Ishikawa (cell line): ENCODE results near the gene IDH3A.
A peak's percentile ranks its signal among the peaks of the same experiment; 100 is the strongest.

Source experiments
- CEBPB ChIP-seq: IDR thresholded peaks from 2 replicates; pipeline ENCODE4 v1.6.1; 2012
- CREB1 ChIP-seq: IDR thresholded peaks from 2 replicates; pipeline ENCODE4 v1.6.1; 2012; ENCODE audit warnings: low read depth
- EGR1 ChIP-seq: IDR thresholded peaks from 2 replicates; pipeline ENCODE4 v1.6.1; 2012
- EP300 ChIP-seq: IDR thresholded peaks from 2 replicates; pipeline ENCODE4 v1.6.1; 2012; ENCODE audit warnings: borderline replicate concordance
- FOXM1 ChIP-seq: IDR thresholded peaks from 2 replicates; pipeline ENCODE4 v1.6.1; 2012; ENCODE audit warnings: low read depth, borderline replicate concordance
- MAX ChIP-seq: IDR thresholded peaks from 2 replicates; pipeline ENCODE4 v1.6.1; 2012
- NFIC ChIP-seq: IDR thresholded peaks from 2 replicates; pipeline ENCODE4 v1.6.1; 2012
- RAD21 ChIP-seq: IDR thresholded peaks from 2 replicates; pipeline ENCODE4 v1.6.1; 2012; ENCODE audit warnings: low read depth
- TAF1 ChIP-seq: IDR thresholded peaks from 2 replicates; pipeline ENCODE4 v1.6.1; 2012; ENCODE audit warnings: low read depth, mild to moderate bottlenecking
- TCF12 ChIP-seq: IDR thresholded peaks from 2 replicates; pipeline ENCODE4 v1.6.1; 2012; ENCODE audit warnings: low read depth
- TEAD4 ChIP-seq: IDR thresholded peaks from 2 replicates; pipeline ENCODE4 v1.6.1; 2012
- YY1 ChIP-seq: IDR thresholded peaks from 2 replicates; pipeline ENCODE4 v1.6.1; 2012; ENCODE audit warnings: low read depth
- ZBTB7A ChIP-seq: IDR thresholded peaks from 2 replicates; pipeline ENCODE4 v1.6.1; 2012; ENCODE audit warnings: low read depth
- TF ChIP-seq, protein P1 (sequence below): IDR thresholded peaks from 2 replicates; pipeline ENCODE4 v1.6.1; 2012; ENCODE audit warnings: low read depth, mild to moderate bottlenecking
- TF ChIP-seq, protein P2 (sequence below): IDR thresholded peaks from 2 replicates; pipeline ENCODE4 v1.6.1; 2012

Gene IDH3A

GRCh38 chr15:78212546-78213424 lies 63.6 kb downstream of the IDH3A start:
- no peak for TF ChIP-seq RAD21
- peak; percentile 90 for TF ChIP-seq EP300
- TF ChIP-seq TEAD4, result peak; percentile 72
- no peak for TF ChIP-seq TAF1
- TF ChIP-seq YY1, result peak; percentile 72; the same call in 1 of the 2 replicates
- TF ChIP-seq TCF12, result peak; percentile 96
- TF ChIP-seq NFIC, result peak; percentile 95
- TF ChIP-seq, protein P1, sequence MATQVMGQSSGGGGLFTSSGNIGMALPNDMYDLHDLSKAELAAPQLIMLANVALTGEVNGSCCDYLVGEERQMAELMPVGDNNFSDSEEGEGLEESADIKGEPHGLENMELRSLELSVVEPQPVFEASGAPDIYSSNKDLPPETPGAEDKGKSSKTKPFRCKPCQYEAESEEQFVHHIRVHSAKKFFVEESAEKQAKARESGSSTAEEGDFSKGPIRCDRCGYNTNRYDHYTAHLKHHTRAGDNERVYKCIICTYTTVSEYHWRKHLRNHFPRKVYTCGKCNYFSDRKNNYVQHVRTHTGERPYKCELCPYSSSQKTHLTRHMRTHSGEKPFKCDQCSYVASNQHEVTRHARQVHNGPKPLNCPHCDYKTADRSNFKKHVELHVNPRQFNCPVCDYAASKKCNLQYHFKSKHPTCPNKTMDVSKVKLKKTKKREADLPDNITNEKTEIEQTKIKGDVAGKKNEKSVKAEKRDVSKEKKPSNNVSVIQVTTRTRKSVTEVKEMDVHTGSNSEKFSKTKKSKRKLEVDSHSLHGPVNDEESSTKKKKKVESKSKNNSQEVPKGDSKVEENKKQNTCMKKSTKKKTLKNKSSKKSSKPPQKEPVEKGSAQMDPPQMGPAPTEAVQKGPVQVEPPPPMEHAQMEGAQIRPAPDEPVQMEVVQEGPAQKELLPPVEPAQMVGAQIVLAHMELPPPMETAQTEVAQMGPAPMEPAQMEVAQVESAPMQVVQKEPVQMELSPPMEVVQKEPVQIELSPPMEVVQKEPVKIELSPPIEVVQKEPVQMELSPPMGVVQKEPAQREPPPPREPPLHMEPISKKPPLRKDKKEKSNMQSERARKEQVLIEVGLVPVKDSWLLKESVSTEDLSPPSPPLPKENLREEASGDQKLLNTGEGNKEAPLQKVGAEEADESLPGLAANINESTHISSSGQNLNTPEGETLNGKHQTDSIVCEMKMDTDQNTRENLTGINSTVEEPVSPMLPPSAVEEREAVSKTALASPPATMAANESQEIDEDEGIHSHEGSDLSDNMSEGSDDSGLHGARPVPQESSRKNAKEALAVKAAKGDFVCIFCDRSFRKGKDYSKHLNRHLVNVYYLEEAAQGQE, result 0 out of 2 replicates have a peak, but pooled peaks have one; percentile 9
- TF ChIP-seq EGR1, result no peak
- TF ChIP-seq CREB1, result no peak
- TF ChIP-seq, protein P2, sequence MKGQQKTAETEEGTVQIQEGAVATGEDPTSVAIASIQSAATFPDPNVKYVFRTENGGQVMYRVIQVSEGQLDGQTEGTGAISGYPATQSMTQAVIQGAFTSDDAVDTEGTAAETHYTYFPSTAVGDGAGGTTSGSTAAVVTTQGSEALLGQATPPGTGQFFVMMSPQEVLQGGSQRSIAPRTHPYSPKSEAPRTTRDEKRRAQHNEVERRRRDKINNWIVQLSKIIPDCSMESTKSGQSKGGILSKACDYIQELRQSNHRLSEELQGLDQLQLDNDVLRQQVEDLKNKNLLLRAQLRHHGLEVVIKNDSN, result peak; percentile 37; the same call in 1 of the 2 replicates
- peak; percentile 94 for TF ChIP-seq ZBTB7A
- peak; percentile 65; the same call in 1 of the 2 replicates for TF ChIP-seq FOXM1
- peak; percentile 47; the same call in 1 of the 2 replicates for TF ChIP-seq MAX
- TF ChIP-seq CEBPB, result peak; percentile 36; the same call in 1 of the 2 replicates

GRCh38 chr15:78213425-78213750 lies 64.2 kb downstream of the IDH3A start:
- TF ChIP-seq TAF1, result no peak
- no peak for TF ChIP-seq FOXM1
- TF ChIP-seq MAX, result no peak
- TF ChIP-seq EGR1, result no peak
- no peak for TF ChIP-seq YY1

GRCh38 chr15:78213956-78214355 lies 64.8 kb downstream of the IDH3A start:
- TF ChIP-seq TCF12 (no peak), EP300 (no peak), EGR1 (no peak)
- TF ChIP-seq, protein P2, result no peak

GRCh38 chr15:78216276-78217104 lies 67.3 kb downstream of the IDH3A start:
- TF ChIP-seq YY1 (no peak), TCF12 (peak; percentile 52; the same call in 1 of the 2 replicates), EP300 (peak; percentile 28; the same call in 1 of the 2 replicates), MAX (peak; percentile 28; the same call in 1 of the 2 replicates), CREB1 (no peak), TAF1 (no peak), TEAD4 (peak; percentile 21; the same call in 1 of the 2 replicates), EGR1 (no peak), CEBPB (no peak), NFIC (peak; percentile 89)
- TF ChIP-seq, protein P2, result no peak

DNA sequence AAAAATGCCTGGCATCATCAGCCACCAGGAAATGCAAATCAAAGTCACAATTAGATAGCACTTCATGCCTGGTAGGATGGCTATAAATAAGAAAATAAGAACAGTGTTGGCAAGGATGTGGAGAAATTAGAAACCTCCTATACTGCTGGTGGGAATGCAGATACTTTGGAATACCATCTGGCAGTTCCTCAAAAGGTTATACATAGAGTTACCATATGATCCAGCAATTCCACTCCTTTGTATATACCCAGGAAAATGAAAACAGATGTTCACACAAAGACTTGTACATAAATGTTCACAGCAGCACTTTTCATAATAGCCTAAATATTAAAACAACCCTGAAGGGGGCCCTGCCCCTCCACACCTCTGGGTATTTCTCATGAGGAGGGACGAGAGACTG lies 71.6 kb downstream of the IDH3A start:
- TF ChIP-seq TEAD4 (no peak), EGR1 (no peak), FOXM1 (no peak), NFIC (no peak), YY1 (no peak), TCF12 (no peak)
